ENCODE results near the gene NUP210.

Gene NUP210

GRCh38 chr3:13370055-13370454, 50.1 kb downstream of the NUP210 start:
- no peak for TF ChIP-seq FOXP2 (optimal IDR thresholded peaks at IDR 0.05; ENCODE audit: borderline replicate concordance, extremely low read depth, extremely low read length, insufficient read depth)
- TF ChIP-seq TAF1 (IDR thresholded peaks at IDR 0.05; ENCODE audit: borderline replicate concordance, insufficient read depth, low read length), result no peak
- no peak for TF ChIP-seq SIN3A (IDR thresholded peaks at IDR 0.05; ENCODE audit: borderline replicate concordance, insufficient read depth, low read length)
- TF ChIP-seq, protein P1, sequence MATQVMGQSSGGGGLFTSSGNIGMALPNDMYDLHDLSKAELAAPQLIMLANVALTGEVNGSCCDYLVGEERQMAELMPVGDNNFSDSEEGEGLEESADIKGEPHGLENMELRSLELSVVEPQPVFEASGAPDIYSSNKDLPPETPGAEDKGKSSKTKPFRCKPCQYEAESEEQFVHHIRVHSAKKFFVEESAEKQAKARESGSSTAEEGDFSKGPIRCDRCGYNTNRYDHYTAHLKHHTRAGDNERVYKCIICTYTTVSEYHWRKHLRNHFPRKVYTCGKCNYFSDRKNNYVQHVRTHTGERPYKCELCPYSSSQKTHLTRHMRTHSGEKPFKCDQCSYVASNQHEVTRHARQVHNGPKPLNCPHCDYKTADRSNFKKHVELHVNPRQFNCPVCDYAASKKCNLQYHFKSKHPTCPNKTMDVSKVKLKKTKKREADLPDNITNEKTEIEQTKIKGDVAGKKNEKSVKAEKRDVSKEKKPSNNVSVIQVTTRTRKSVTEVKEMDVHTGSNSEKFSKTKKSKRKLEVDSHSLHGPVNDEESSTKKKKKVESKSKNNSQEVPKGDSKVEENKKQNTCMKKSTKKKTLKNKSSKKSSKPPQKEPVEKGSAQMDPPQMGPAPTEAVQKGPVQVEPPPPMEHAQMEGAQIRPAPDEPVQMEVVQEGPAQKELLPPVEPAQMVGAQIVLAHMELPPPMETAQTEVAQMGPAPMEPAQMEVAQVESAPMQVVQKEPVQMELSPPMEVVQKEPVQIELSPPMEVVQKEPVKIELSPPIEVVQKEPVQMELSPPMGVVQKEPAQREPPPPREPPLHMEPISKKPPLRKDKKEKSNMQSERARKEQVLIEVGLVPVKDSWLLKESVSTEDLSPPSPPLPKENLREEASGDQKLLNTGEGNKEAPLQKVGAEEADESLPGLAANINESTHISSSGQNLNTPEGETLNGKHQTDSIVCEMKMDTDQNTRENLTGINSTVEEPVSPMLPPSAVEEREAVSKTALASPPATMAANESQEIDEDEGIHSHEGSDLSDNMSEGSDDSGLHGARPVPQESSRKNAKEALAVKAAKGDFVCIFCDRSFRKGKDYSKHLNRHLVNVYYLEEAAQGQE (IDR thresholded peaks at IDR 0.05; ENCODE audit: insufficient read depth in 1 of 2, low read depth in 2 of 2, low read length in 2 of 2), result no peak
- TF ChIP-seq POLR2AphosphoS5 (IDR thresholded peaks at IDR 0.05; ENCODE audit: low read depth, low read length), result no peak

GRCh38 chr3:13368834-13369233, 51.3 kb downstream of the NUP210 start:
- TF ChIP-seq, protein P1 (IDR thresholded peaks at IDR 0.05; ENCODE audit: insufficient read depth in 1 of 2, low read depth in 2 of 2, low read length in 2 of 2), result no peak
- TF ChIP-seq SIN3A (IDR thresholded peaks at IDR 0.05; ENCODE audit: borderline replicate concordance, insufficient read depth, low read length) (no peak), TAF1 (IDR thresholded peaks at IDR 0.05; ENCODE audit: borderline replicate concordance, insufficient read depth, low read length) (no peak), POLR2AphosphoS5 (IDR thresholded peaks at IDR 0.05; ENCODE audit: low read depth, low read length) (no peak), FOXP2 (optimal IDR thresholded peaks at IDR 0.05; ENCODE audit: borderline replicate concordance, extremely low read depth, extremely low read length, insufficient read depth) (no peak)

GRCh38 chr3:13367728-13368127, 52.4 kb downstream of the NUP210 start:
- TF ChIP-seq SIN3A (IDR thresholded peaks at IDR 0.05; ENCODE audit: borderline replicate concordance, insufficient read depth, low read length), result no peak
- TF ChIP-seq, protein P1 (IDR thresholded peaks at IDR 0.05; ENCODE audit: insufficient read depth in 1 of 2, low read depth in 2 of 2, low read length in 2 of 2), result no peak
- TF ChIP-seq TAF1 (IDR thresholded peaks at IDR 0.05; ENCODE audit: borderline replicate concordance, insufficient read depth, low read length), result no peak
- no peak for TF ChIP-seq FOXP2 (optimal IDR thresholded peaks at IDR 0.05; ENCODE audit: borderline replicate concordance, extremely low read depth, extremely low read length, insufficient read depth)
- TF ChIP-seq POLR2AphosphoS5 (IDR thresholded peaks at IDR 0.05; ENCODE audit: low read depth, low read length), result no peak

DNA sequence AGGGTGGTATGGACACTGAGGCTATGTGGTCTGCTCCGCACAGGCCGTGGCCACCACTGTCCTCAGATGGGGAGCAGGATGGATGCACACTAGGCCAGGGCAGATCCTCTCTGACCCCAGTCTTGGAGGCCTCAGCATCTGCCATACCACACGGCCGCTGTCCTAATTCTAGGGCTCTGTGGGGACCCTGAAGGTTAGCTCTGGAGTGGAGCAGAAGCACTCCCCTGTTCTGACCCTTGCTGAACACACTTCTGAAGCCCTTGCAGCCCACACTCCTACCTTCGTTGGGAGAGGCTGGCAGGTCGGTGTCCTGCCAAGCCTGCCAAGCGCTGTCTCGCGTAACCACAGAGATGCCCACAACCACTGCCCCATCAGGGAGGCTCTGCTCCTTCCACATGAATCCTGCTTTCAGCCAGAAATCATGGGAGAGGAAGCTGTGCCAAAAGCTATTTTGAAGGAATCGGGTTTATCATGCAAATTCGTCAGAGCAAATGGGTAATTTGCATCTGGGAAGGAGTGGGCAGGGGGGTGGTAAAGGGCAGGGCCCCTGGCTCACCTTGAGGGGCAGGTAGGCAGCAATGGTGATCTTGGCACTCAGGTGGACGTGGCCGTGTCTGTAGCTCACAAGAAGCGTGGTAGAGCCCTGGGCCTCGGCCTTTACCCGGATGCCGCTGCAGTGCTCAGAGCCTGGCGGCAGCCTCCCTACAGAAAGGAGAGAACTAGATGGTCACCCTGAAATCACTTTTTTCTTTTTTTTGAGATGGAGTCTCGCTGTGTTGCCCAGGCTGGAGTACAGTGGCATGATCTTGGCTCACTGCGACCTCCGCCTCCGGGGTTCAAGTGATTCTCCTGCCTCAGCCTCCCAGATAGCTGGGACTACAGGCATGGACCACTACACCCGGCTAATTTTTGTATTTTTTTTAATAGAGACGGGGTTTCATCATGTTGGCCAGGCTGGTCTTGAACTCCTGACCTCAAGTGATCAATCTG, 54.4 kb downstream of the NUP210 start:
- TF ChIP-seq POLR2AphosphoS5 (IDR thresholded peaks at IDR 0.05; ENCODE audit: low read depth, low read length) (no peak), TAF1 (IDR thresholded peaks at IDR 0.05; ENCODE audit: borderline replicate concordance, insufficient read depth, low read length) (no peak), FOXP2 (optimal IDR thresholded peaks at IDR 0.05; ENCODE audit: borderline replicate concordance, extremely low read depth, extremely low read length, insufficient read depth) (no peak), SIN3A (IDR thresholded peaks at IDR 0.05; ENCODE audit: borderline replicate concordance, insufficient read depth, low read length) (no peak)
- TF ChIP-seq, protein P1 (IDR thresholded peaks at IDR 0.05; ENCODE audit: insufficient read depth in 1 of 2, low read depth in 2 of 2, low read length in 2 of 2), result no peak

Measured in PFSK-1 (cell line).